Fibroblast of peridontal ligament (primary cell): ENCODE measurements around the gene CLIC5.

ENCODE experiments used
- DNase-seq: peaks from one replicate; pipeline ENCODE4 v3.0.0-alpha.2; 2010; ENCODE audit errors: extremely low read depth

The CLIC5 gene

GRCh38 chr6:45965007-45965406 is 50.7 kb downstream of the CLIC5 start:
- peak; percentile 29 for DNase-seq

- no peak for DNase-seq
These were observed 51.4 kb downstream of the CLIC5 start for GRCh38 chr6:45964300-45964699.

GRCh38 chr6:45963896-45964295 is 51.8 kb downstream of the CLIC5 start:
- DNase-seq = no peak

- DNase-seq = no peak
These were observed 54.5 kb downstream of the CLIC5 start for GRCh38 chr6:45961125-45961524.

- DNase-seq = peak; percentile 16
These were observed 56.0 kb downstream of the CLIC5 start for GRCh38 chr6:45959534-45960145.

GRCh38 chr6:45956663-45957062 is 59.0 kb downstream of the CLIC5 start:
- no peak for DNase-seq

GRCh38 chr6:45956176-45956575 is 59.5 kb downstream of the CLIC5 start:
- no peak for DNase-seq

- no peak for DNase-seq
These were observed 60.1 kb downstream of the CLIC5 start for GRCh38 chr6:45955597-45955996.

- no peak for DNase-seq
These were observed 63.1 kb downstream of the CLIC5 start for GRCh38 chr6:45952546-45952945.

- no peak for DNase-seq
These were observed 63.5 kb downstream of the CLIC5 start for GRCh38 chr6:45952168-45952529.

GRCh38 chr6:45951321-45952167 is 64.1 kb downstream of the CLIC5 start:
- peak; percentile 40 for DNase-seq

GRCh38 chr6:45949256-45949655 is 66.4 kb downstream of the CLIC5 start:
- DNase-seq = no peak

- no peak for DNase-seq
These were observed 67.9 kb downstream of the CLIC5 start for GRCh38 chr6:45947807-45948206.

GRCh38 chr6:45946887-45947286 is 68.8 kb downstream of the CLIC5 start:
- peak; percentile 69 for DNase-seq

- DNase-seq = peak; percentile 96
These were observed 69.3 kb downstream of the CLIC5 start for GRCh38 chr6:45946352-45946751.

- DNase-seq = no peak
These were observed 72.7 kb downstream of the CLIC5 start for GRCh38 chr6:45942953-45943352.

GRCh38 chr6:45933855-45934254 is 81.8 kb downstream of the CLIC5 start:
- DNase-seq = peak; percentile 36

GRCh38 chr6:45931232-45931631 is 84.4 kb downstream of the CLIC5 start:
- DNase-seq = no peak

GRCh38 chr6:45930420-45931040 is 85.1 kb downstream of the CLIC5 start:
- peak; percentile 77 for DNase-seq

GRCh38 chr6:45929421-45930361 is 86.0 kb downstream of the CLIC5 start:
- no peak for DNase-seq

GRCh38 chr6:45928721-45929305 is 86.8 kb downstream of the CLIC5 start:
- DNase-seq = no peak
